Measurements from ENCODE around the gene TOMM20.

GRCh38 chr1:235102993-235103411, 25.6 kb downstream of the TOMM20 start:
- TF ChIP-seq CTCF (conservative IDR thresholded peaks at IDR 0.05 in 1 of 2, IDR thresholded peaks at IDR 0.05 in 1 of 2; ENCODE audit: low read depth in 1 of 2, low read length in 2 of 2) (no peak), EZH2 (IDR thresholded peaks at IDR 0.05; ENCODE audit: low read length, missing control alignments) (no peak)
